Islet of Langerhans (tissue), 1 donor: ENCODE data around the gene TFAP2C.
"Not testable (repeated sequence)": the region's sequence is repeated elsewhere in the genome, so short reads cannot be mapped to it uniquely, and the experiment has no call there.

Source experiments
- FAIRE-seq: peaks from one replicate; lab custom pipeline; 2011; peaks lifted over from hg19 to GRCh38; lab: Jason Lieb, UNC

Gene TFAP2C

GRCh38 chr20:56617489-56617888 is 11.6 kb upstream of the TFAP2C start:
- FAIRE-seq: no peak

GRCh38 chr20:56621730-56622129 is 7.4 kb upstream of the TFAP2C start:
- no peak for FAIRE-seq

GRCh38 chr20:56623930-56624329 is 5.2 kb upstream of the TFAP2C start:
- FAIRE-seq: not testable (repeated sequence)

GRCh38 chr20:56624786-56625681 is 4.1 kb upstream of the TFAP2C start:
- FAIRE-seq: no peak

- FAIRE-seq: no peak
Measured at GRCh38 chr20:56625837-56626236, 3.3 kb upstream of the TFAP2C start.

GRCh38 chr20:56626367-56627121 is 2.6 kb upstream of the TFAP2C start:
- no peak for FAIRE-seq

GRCh38 chr20:56627122-56628014 is 1.7 kb upstream of the TFAP2C start:
- FAIRE-seq: no peak

GRCh38 chr20:56628015-56628872 is 862 bp upstream of the TFAP2C start:
- no peak for FAIRE-seq

GRCh38 chr20:56629464-56630085 is 469 bp downstream of the TFAP2C start:
- FAIRE-seq: no peak

- FAIRE-seq: no peak
Measured at GRCh38 chr20:56630086-56630493, 984 bp downstream of the TFAP2C start.

GRCh38 chr20:56630506-56631317 is 1.6 kb downstream of the TFAP2C start:
- FAIRE-seq: no peak

GRCh38 chr20:56631318-56631989 is 2.3 kb downstream of the TFAP2C start:
- no peak for FAIRE-seq

GRCh38 chr20:56631990-56632327 is 2.9 kb downstream of the TFAP2C start:
- FAIRE-seq: no peak

GRCh38 chr20:56634307-56634706 is 5.2 kb downstream of the TFAP2C start:
- FAIRE-seq: no peak

GRCh38 chr20:56634735-56635385 is 5.8 kb downstream of the TFAP2C start:
- FAIRE-seq: no peak

- no peak for FAIRE-seq
Measured at GRCh38 chr20:56636716-56637115, 7.6 kb downstream of the TFAP2C start.

- FAIRE-seq: no peak
Measured at GRCh38 chr20:56637576-56637975, 8.5 kb downstream of the TFAP2C start.

- FAIRE-seq: no peak
Measured at GRCh38 chr20:56646599-56646998, 17.5 kb downstream of the TFAP2C start.

- FAIRE-seq: no peak
Measured at GRCh38 chr20:56653211-56653610, 24.1 kb downstream of the TFAP2C start.
